Thymus (tissue), 11 donors: ENCODE measurements around the gene SH2D3A. TPM values are rescaled to one million over a fixed set of nuclear protein-coding genes. Genes with fewer than 3 reads are reported as not detected.

Source experiments
- DNase-seq, 9 donors: peaks; one replicate each; pipeline ENCODE4 v3.0.0-alpha.2; 2013; ENCODE audit warnings: low spot score in 9 of 9, low read depth in 6 of 9, missing footprints in 1 of 9
- H3K27ac ChIP-seq, 2 donors: one replicate each; pipeline ENCODE4 v1.5.1; 2013; ENCODE audit warnings: control low read depth in 1 of 2, low read depth in 1 of 2, low read length in 1 of 2, mild to moderate bottlenecking in 1 of 2, moderate library complexity in 1 of 2
- H3K27me3 ChIP-seq, 2 donors: one replicate each; pipeline ENCODE4 v1.5.1; 2013; ENCODE audit warnings: low read length in 1 of 2; ENCODE audit not compliant: control insufficient read depth in 2 of 2, insufficient read depth in 1 of 2
- H3K36me3 ChIP-seq, 2 donors: one replicate each; pipeline ENCODE4 v1.5.1; 2013; ENCODE audit warnings: low read length in 1 of 2, mild to moderate bottlenecking in 1 of 2, moderate library complexity in 1 of 2; ENCODE audit not compliant: control insufficient read depth in 2 of 2, insufficient read depth in 2 of 2
- H3K4me1 ChIP-seq, 2 donors: one replicate each; pipeline ENCODE4 v1.5.1; 2013; ENCODE audit warnings: low read length in 2 of 2; ENCODE audit not compliant: control insufficient read depth in 2 of 2, insufficient read depth in 2 of 2
- H3K4me3 ChIP-seq, 2 donors: one replicate each; pipeline ENCODE4 v1.5.1; 2013; ENCODE audit warnings: low read length in 2 of 2, control low read depth in 1 of 2, mild to moderate bottlenecking in 1 of 2
- H3K9me3 ChIP-seq, 2 donors: one replicate each; pipeline ENCODE4 v1.5.1; 2013; ENCODE audit warnings: low read length in 1 of 2, mild to moderate bottlenecking in 1 of 2; ENCODE audit not compliant: control insufficient read depth in 2 of 2, insufficient read depth in 1 of 2
- WGBS: extraction: QIAGEN DNeasy Blood & Tissue Kit; methylation state at CpG from one replicate; pipeline ENCODE4 v1.1.7; 2013; 5-methylcytosine and 5-hydroxymethylcytosine counted together
- polyA plus RNA-seq: library from polyadenylated mRNA; stranded (reverse); fragments of 200-250 nt; gene quantifications from one replicate; pipeline ENCODE4 v1.2.3, GENCODE V29; 2013
- total RNA-seq: library from RNA; stranded (reverse); fragments of 120-200 nt; gene quantifications from one replicate; pipeline ENCODE4 v1.2.4, GENCODE V29; 2013
- donor health status: healthy.

SH2D3A gene
- total and polyA plus RNA-seq, 2 donors, result 6.0 to 18.8 TPM

GRCh38 chr19:6730941-6731670, 36.1 kb downstream of the SH2D3A start:
- Histone ChIP-seq H3K27me3 (no peaks in the 10 kb centered on the region), H3K9me3 (no peaks in the 10 kb centered on the region), H3K36me3 (peaks cover 15 to 40% of the 10 kb centered on the region in 2 donors), H3K4me3 (no peak overlapping the region), H3K4me1 (peaks cover under 1 to 7% of the 10 kb centered on the region in 2 donors), H3K27ac (peak overlapping the region in 1 of 2 donors; percentile 8)
- DNase-seq, result no peak
- 95% methylated on average over 30 of the region's 30 CpGs for WGBS

- H3K27me3 ChIP-seq, result no peaks in the 10 kb centered on the region
- peak overlapping the region in 1 of 2 donors; percentile 61 for H3K27ac ChIP-seq
- H3K36me3 ChIP-seq, result peaks cover 15 to 40% of the 10 kb centered on the region in 2 donors
- DNase-seq, result peak in 1 of 9 donors; percentile 18
- 94% methylated on average over 27 of the region's 27 CpGs for WGBS
- no peaks in the 10 kb centered on the region for H3K4me1 ChIP-seq
- H3K9me3 ChIP-seq, result no peaks in the 10 kb centered on the region
- H3K4me3 ChIP-seq, result no peak overlapping the region
Observed at GRCh38 chr19:6730153-6730804, 37.0 kb downstream of the SH2D3A start.

GRCh38 chr19:6729573-6730152, 37.6 kb downstream of the SH2D3A start:
- H3K9me3 ChIP-seq, result no peaks in the 10 kb centered on the region
- H3K36me3 ChIP-seq, result peaks cover 15 to 40% of the 10 kb centered on the region in 2 donors
- peak overlapping the region in 1 of 2 donors; percentile 61 for H3K27ac ChIP-seq
- no peak overlapping the region for H3K4me3 ChIP-seq
- WGBS, result 97% methylated on average over 23 of the region's 23 CpGs
- DNase-seq, result no peak
- no peaks in the 10 kb centered on the region for H3K4me1 ChIP-seq
- H3K27me3 ChIP-seq, result no peaks in the 10 kb centered on the region

- H3K27me3 ChIP-seq, result no peaks in the 10 kb centered on the region
- DNase-seq, result no peak
- H3K9me3 ChIP-seq, result no peaks in the 10 kb centered on the region
- no peak overlapping the region for H3K27ac ChIP-seq
- H3K36me3 ChIP-seq, result peaks cover 11 to 32% of the 10 kb centered on the region in 2 donors
- 22% methylated on average over 8 of the region's 8 CpGs for WGBS
- no peak overlapping the region for H3K4me3 ChIP-seq
- no peaks in the 10 kb centered on the region for H3K4me1 ChIP-seq
Observed at GRCh38 chr19:6728346-6728745, 38.9 kb downstream of the SH2D3A start.

DNA sequence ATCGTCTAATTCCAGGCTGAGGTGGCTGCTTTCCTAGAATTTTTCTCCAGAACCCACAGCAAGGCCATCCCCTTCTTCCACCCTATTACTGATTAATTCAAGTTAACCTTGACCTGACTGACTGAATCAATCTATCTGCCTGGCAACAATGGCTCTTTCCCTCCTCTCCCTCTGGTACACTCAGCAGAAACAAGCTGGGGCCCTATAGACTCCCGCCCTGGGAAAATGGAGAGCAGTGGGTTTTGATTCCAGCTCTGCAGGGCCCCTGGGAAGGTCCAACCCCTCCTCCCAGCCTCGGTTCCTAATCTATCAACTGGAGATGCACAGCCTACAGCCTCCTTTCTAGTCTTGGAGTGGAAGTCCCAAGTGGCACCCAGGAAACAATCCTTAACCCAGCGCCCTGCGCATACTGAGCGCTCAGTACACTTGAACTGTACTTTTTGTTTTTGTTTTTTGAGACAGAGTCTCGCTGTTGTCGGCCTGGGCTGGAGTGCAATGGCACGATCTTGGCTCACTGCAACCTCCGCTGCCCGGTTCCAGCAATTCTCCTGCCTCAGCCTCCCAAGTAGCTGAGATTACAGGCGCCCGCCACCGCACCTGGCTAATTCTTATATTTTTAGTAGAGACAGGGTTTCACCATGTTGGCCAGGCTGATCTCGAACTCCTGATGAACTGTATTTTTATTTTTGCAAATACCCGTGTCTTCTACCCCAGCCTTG, 41.6 kb downstream of the SH2D3A start:
- no peak for DNase-seq
- H3K9me3 ChIP-seq, result no peaks in the 10 kb centered on the region
- no peak overlapping the region for H3K27ac ChIP-seq
- no peaks in the 10 kb centered on the region for H3K27me3 ChIP-seq
- H3K36me3 ChIP-seq, result peaks cover 0 to 5% of the 10 kb centered on the region in 2 donors
- H3K4me1 ChIP-seq, result peaks cover 0 to 11% of the 10 kb centered on the region in 2 donors
- no peak overlapping the region for H3K4me3 ChIP-seq
- 98% methylated on average over 16 of the region's 16 CpGs for WGBS

GRCh38 chr19:6724631-6725492, 42.4 kb downstream of the SH2D3A start:
- WGBS, result 87% methylated on average over 15 of the region's 15 CpGs
- Histone ChIP-seq H3K4me1 (peaks cover 0 to 11% of the 10 kb centered on the region in 2 donors), H3K9me3 (no peaks in the 10 kb centered on the region), H3K27ac (peak overlapping the region in 1 of 2 donors; percentile 31), H3K4me3 (no peak overlapping the region), H3K27me3 (no peaks in the 10 kb centered on the region), H3K36me3 (peaks cover 0 to 2% of the 10 kb centered on the region in 2 donors)
- no peak for DNase-seq

GRCh38 chr19:6723738-6724137, 43.5 kb downstream of the SH2D3A start:
- Histone ChIP-seq H3K4me3 (no peak overlapping the region), H3K27me3 (no peaks in the 10 kb centered on the region), H3K9me3 (no peaks in the 10 kb centered on the region), H3K36me3 (no peaks in the 10 kb centered on the region), H3K4me1 (peaks cover 0 to 11% of the 10 kb centered on the region in 2 donors), H3K27ac (no peak overlapping the region)
- WGBS, result 17% methylated on average over 5 of the region's 5 CpGs
- peak in 1 of 9 donors; percentile 26 for DNase-seq

DNA sequence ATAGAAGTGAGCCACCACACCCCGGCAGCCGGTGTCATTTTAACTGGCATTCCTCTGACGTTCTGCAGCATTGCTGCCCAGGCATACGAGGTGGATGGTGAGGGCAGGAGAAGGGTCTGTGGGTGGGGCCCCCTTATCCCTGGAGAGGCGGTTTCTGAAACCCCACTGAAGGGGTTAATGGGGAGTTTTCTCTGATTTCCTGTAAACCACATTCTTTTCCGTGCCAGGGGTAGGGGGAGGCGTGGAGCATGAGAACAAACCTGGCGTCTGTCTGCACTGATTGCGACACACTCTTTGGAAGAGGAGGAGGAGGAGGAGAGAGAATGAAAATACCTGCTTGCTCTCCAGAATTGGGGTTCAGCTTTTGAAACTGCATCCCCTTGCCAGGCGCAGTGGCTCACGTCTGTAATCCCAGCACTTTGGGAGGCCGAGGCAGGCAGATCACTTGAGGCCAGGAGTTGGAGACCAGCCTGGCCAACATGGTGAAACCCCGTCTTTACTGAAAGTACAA, 44.1 kb downstream of the SH2D3A start:
- Histone ChIP-seq H3K27me3 (no peaks in the 10 kb centered on the region), H3K27ac (peak overlapping the region in 1 of 2 donors; percentile 27), H3K4me1 (peaks cover 0 to 11% of the 10 kb centered on the region in 2 donors), H3K36me3 (no peaks in the 10 kb centered on the region), H3K9me3 (peaks cover 0 to 4% of the 10 kb centered on the region in 2 donors), H3K4me3 (no peak overlapping the region)
- 59% methylated on average over 13 of the region's 13 CpGs for whole genome bisulfite sequencing
- DNase-seq, result peak in 1 of 9 donors; percentile 30
